Subcutaneous adipose tissue (tissue), 4 donors: Measurements from ENCODE around the gene SORCS3. TPM values are rescaled to one million over a fixed set of nuclear protein-coding genes. Genes with fewer than 3 reads are reported as not detected.

Source experiments
- total RNA-seq, 4 donors: library from RNA; depleted of rRNA; stranded (reverse); fragments of >200 nt; gene quantifications; one replicate each; pipeline ENCODE4 v1.1.0, GENCODE V29; 2016
- TF ChIP-seq, protein P1 (sequence below): fragments of 450-650 bp; IDR thresholded peaks from one replicate; pipeline ENCODE4 v1.5.1; 2016; ENCODE audit warnings: low read depth, mild to moderate bottlenecking, control low read depth, antibody characterized with exemption, moderate library complexity

Gene SORCS3
- total RNA-seq, 4 donors from 2014 or later = not detected

DNA sequence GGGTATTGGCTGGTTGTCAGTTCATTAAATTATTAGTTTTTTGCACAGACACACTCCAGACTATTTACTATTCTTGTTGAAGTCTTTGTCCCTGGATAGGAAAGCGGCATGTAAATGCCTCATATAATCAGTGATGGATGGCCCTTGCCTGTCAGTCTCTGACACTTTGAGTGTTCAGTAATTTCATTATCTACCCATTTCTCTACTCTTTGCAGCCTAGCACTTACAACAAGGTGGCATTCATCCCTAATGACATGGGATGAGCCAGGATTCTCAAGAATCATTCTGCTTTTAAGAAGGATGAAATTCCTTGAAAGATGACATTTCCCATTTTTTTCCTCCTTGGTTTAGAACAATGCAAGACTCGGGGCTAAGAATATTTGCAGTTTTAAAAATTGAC is 155.7 kb downstream of the SORCS3 start:
- TF ChIP-seq, protein P1, sequence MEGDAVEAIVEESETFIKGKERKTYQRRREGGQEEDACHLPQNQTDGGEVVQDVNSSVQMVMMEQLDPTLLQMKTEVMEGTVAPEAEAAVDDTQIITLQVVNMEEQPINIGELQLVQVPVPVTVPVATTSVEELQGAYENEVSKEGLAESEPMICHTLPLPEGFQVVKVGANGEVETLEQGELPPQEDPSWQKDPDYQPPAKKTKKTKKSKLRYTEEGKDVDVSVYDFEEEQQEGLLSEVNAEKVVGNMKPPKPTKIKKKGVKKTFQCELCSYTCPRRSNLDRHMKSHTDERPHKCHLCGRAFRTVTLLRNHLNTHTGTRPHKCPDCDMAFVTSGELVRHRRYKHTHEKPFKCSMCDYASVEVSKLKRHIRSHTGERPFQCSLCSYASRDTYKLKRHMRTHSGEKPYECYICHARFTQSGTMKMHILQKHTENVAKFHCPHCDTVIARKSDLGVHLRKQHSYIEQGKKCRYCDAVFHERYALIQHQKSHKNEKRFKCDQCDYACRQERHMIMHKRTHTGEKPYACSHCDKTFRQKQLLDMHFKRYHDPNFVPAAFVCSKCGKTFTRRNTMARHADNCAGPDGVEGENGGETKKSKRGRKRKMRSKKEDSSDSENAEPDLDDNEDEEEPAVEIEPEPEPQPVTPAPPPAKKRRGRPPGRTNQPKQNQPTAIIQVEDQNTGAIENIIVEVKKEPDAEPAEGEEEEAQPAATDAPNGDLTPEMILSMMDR = no peak

- TF ChIP-seq, protein P1 = no peak
Observed at GRCh38 chr10:104802941-104803340, 161.9 kb downstream of the SORCS3 start.

DNA sequence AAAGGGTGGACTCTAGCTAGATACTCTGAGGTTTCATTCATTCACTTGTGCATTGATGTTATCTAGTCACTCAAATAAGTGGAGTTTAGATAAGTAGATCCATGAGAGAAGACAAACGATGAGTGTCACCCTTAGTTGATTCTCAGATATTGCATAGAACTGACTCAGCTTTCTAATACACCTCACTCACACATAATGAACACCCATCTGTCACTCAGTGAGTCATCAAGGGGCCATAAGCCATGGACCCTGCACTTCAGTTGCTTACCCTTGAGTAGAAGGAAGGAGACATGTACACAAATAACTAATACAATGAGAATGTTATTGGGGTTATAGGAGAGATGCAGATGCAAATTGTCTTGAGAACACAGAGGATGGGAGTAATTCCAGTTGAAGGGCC is 163.8 kb downstream of the SORCS3 start:
- TF ChIP-seq, protein P1 = no peak

- TF ChIP-seq, protein P1 = no peak
Observed at GRCh38 chr10:104806801-104807200, 165.7 kb downstream of the SORCS3 start.

DNA sequence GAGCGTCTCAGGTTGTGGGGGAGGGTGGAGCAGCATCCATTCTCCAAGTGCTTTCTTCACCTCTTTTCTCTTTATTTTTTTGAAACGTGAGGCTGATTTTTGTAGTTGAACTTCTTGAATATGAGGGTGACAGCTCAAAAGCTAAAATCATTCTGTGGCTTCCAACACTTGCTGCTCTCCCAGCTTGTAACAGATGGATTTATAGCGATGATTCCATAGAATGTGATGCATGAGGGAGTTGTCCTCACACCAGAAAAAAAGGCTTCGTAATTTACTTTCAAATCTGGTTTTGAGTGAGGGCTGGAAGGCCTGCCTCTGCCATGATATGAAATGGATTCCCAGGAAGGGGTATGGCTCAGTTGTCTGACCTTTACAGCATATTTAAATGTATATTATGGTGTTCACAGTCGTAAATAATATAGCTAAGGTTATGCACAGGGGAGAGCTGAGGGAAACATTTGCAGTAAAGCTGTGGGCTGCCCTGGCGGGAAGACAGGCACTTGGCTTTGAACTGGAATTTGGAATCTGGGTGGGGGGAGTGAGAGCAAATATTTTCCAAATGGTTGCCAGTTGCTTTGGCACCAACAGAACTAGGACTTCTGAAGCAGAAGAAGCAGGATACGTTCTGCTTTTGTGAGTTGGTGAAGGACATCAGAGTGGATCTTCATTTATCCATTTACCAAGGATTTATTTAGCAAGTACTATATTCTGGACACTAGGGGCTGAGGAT is 166.7 kb downstream of the SORCS3 start:
- TF ChIP-seq, protein P1 = no peak

- TF ChIP-seq, protein P1 = no peak
Observed at GRCh38 chr10:104809288-104810090, 168.4 kb downstream of the SORCS3 start.

DNA sequence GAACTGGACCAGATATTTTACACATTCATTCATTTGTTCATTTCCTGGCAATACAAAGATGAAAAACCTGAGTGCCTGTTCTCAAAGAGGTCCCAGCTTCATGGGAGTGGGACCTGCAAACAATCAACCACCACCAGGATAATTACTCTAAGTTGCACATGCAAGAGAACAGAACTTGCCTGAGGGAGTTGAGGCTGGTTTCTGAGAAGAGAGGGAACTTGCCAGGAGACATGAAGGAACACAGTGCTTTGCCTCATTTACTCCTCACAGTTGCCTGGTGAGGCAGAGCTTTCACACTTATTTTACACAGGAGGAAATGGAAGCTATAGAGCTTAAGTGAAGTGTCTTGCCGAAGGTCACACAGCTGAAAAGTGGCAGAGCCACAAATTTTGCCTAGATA is 170.1 kb downstream of the SORCS3 start:
- TF ChIP-seq, protein P1 = no peak
